Upper lobe of left lung (tissue), 6 donors: ENCODE measurements around the gene GALM. TPM values are rescaled to one million over a fixed set of nuclear protein-coding genes. Genes with fewer than 3 reads are reported as not detected.
A peak's percentile ranks its signal among the peaks of the same experiment; 100 is the strongest.
"Not testable (repeated sequence)": the region's sequence is repeated elsewhere in the genome, so short reads cannot be mapped to it uniquely, and the experiment has no call there.

Source experiments
- ATAC-seq, 2 donors: fragments of 200-7000 bp; cut with Tn5 transposase; one replicate each; pipeline ENCODE4 v1.9.1; 2022; ENCODE audit warnings: mild to moderate bottlenecking in 2 of 2, moderate library complexity in 2 of 2; ENCODE audit not compliant: low FRiP score in 2 of 2
- DNase-seq, 2 donors: peaks; one replicate each; pipeline ENCODE4 v3.0.0-alpha.2; 2019 to 2020
- H3K27ac ChIP-seq, 4 donors: fragments of 200-600 bp; sonication (generic); one replicate each; pipeline ENCODE4 v1.5.1; 2016 to 2019
- H3K27me3 ChIP-seq, 4 donors: fragments of 200-600 bp; sonication (generic); one replicate each; pipeline ENCODE4 v1.5.1; 2017 to 2019
- H3K36me3 ChIP-seq, 4 donors: fragments of 200-600 bp; sonication (generic); one replicate each; pipeline ENCODE4 v1.5.1; 2016 to 2019
- H3K4me1 ChIP-seq, 4 donors: fragments of 200-600 bp; sonication (generic); one replicate each; pipeline ENCODE4 v1.5.1; 2018 to 2019
- H3K4me3 ChIP-seq, 4 donors: fragments of 200-600 bp; sonication (generic); one replicate each; pipeline ENCODE4 v1.5.1; 2017 to 2019; ENCODE audit warnings: mild to moderate bottlenecking in 2 of 4, moderate library complexity in 1 of 4
- H3K9me3 ChIP-seq, 4 donors: fragments of 200-600 bp; sonication (generic); one replicate each; pipeline ENCODE4 v1.5.1; 2018 to 2019
- EP300 ChIP-seq, 4 donors: sonication (generic); formaldehyde crosslinking; IDR thresholded peaks; one replicate each; pipeline ENCODE4 v1.5.1; 2017; ENCODE audit warnings: antibody characterized with exemption in 4 of 4, control low read depth in 2 of 4
- POLR2A ChIP-seq, 4 donors: fragments of 450-650 bp; IDR thresholded peaks; one replicate each; pipeline ENCODE4 v1.5.1; 2016 to 2017; ENCODE audit warnings: antibody characterized with exemption in 4 of 4, mild to moderate bottlenecking in 2 of 4
- POLR2AphosphoS5 ChIP-seq, 2 donors: sonication (generic); formaldehyde crosslinking; IDR thresholded peaks; one replicate each; pipeline ENCODE4 v1.5.1; 2017; ENCODE audit warnings: antibody characterized with exemption in 2 of 2
- WGBS, 2 donors: methylation state at CpG; one replicate each; pipeline ENCODE4 v1.1.5; 2017 to 2018; 5-methylcytosine and 5-hydroxymethylcytosine counted together
- total RNA-seq, 6 donors: library from RNA; depleted of rRNA in 4 of 6; stranded (reverse); fragments of >200 nt in 4 of 6; gene quantifications; one replicate each; pipeline versions ENCODE4 v1.1.0 to v1.2.1, GENCODE V29; 2016 to 2021
- TF ChIP-seq, protein P1 (sequence below), 6 experiments: fragments of 450-650 bp in 4 of 6; fragments of 200-600 bp in 2 of 6; sonication (generic) in 2 of 6; IDR thresholded peaks; one replicate each; pipeline ENCODE4 v1.5.1; 2016 to 2019; ENCODE audit warnings: antibody characterized with exemption in 6 of 6
- donor health status: DM: no; HTN: no; CAD: no; lungs with moderate emphysema.
- donor health status: DM: no; HTN: yes; CAD: no; lungs with severe emphysema.

The GALM gene
- total RNA-seq, 6 donors from 2014 or later, result 13.4 to 33.1 (median 26.3) TPM

DNA sequence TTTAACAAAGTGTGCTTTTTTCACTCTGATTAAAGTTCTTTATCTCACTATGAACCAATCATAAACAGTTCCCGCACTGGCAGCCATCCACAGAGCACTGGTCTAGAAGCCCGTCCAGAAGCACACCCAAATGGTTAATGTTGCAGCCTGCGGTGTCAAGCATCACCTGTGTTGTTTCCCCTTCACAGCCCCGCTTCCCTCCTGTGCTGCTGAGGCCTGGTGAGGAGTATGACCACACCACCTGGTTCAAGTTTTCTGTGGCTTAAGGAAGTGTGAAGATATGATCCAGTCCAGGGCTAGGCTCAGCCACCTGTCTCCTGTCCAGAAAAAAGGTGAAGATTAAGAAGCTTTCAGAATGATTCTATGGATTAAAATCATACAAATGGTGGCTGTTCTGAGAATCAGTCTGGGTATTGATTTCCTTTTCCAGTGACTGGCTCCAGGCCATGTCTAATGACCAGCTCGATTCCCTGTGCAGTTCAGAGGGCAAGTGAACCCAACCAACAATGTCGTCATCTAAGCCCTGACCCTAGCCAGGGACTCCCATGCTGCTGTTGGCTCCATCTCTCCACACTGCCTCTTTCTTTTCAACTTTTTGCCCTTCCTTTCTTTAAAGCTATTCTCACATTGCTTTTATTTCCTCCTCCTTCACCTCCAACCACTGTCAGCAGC, 67.5 kb downstream of the GALM start:
- TF ChIP-seq, protein P1, sequence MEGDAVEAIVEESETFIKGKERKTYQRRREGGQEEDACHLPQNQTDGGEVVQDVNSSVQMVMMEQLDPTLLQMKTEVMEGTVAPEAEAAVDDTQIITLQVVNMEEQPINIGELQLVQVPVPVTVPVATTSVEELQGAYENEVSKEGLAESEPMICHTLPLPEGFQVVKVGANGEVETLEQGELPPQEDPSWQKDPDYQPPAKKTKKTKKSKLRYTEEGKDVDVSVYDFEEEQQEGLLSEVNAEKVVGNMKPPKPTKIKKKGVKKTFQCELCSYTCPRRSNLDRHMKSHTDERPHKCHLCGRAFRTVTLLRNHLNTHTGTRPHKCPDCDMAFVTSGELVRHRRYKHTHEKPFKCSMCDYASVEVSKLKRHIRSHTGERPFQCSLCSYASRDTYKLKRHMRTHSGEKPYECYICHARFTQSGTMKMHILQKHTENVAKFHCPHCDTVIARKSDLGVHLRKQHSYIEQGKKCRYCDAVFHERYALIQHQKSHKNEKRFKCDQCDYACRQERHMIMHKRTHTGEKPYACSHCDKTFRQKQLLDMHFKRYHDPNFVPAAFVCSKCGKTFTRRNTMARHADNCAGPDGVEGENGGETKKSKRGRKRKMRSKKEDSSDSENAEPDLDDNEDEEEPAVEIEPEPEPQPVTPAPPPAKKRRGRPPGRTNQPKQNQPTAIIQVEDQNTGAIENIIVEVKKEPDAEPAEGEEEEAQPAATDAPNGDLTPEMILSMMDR (IDR thresholded peaks at IDR 0.05), result no peak
- TF ChIP-seq EP300 (IDR thresholded peaks at IDR 0.05), result no peak
- WGBS, 2 donors, result 89 to 91% methylated on average over 6 of the region's 6 CpGs
- H3K27ac ChIP-seq, result no peak overlapping the region

DNA sequence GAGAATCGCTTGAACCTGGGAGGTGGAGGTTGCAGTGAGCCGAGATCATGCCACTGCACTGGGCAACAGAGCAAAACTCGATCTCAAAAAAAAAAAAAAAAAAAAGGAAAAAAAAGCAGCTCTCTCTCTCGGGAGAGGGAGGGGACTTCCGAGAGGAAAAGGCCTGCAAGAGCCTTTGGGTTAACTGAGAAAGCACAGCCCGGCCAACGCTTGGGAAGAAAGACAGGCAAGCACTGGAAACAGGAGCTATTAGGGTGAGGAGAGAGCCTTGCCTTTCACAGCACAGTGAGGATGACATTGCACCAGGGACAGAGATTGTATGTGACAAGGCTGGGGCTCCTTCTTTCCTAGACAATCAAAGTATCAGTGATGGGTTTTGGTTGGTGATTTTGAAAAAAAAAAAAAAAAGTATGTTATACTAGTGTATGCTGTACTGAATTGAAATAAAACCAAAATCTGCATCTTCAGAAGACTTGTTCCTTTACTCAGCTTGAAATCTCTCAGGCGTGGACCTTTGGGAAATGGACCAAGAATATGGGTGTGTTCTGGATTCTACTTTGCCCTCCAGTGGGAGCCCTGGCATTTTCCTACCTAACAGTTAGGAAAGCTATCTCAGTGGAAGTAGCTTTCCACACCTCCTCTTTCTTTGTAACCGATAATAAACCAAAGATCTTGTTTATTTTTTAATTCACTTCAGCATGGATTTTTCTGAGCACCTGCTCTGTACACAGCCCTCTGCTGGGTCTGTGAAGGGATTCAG, 68.6 kb downstream of the GALM start:
- H3K4me1 ChIP-seq, result peaks cover 2 to 22% (median 14%) of the 10 kb centered on the region in 4 donors
- TF ChIP-seq EP300 (IDR thresholded peaks at IDR 0.05) (no peak), POLR2AphosphoS5 (IDR thresholded peaks at IDR 0.05) (no peak), POLR2A (IDR thresholded peaks at IDR 0.05) (no peak)
- TF ChIP-seq, protein P1 (IDR thresholded peaks at IDR 0.05), result no peak
- WGBS, 2 donors, result 77 to 80% methylated on average over 9 of the region's 9 CpGs
- no peaks in the 10 kb centered on the region for H3K27me3 ChIP-seq
- no peak overlapping the region for H3K4me3 ChIP-seq
- H3K9me3 ChIP-seq, result no peaks in the 10 kb centered on the region
- H3K27ac ChIP-seq, result no peak overlapping the region
- H3K36me3 ChIP-seq, result peaks cover 0 to 55% (median 26%) of the 10 kb centered on the region in 4 donors
- ATAC-seq, result no peak
- DNase-seq, result no peak

More for the DNA sequence above, 67.5 kb downstream of the GALM start:
- no peak for ATAC-seq
- Histone ChIP-seq H3K36me3 (peaks cover 0 to 54% (median 28%) of the 10 kb centered on the region in 4 donors), H3K27me3 (no peaks in the 10 kb centered on the region), H3K4me1 (peaks cover 2 to 22% (median 14%) of the 10 kb centered on the region in 4 donors), H3K9me3 (no peaks in the 10 kb centered on the region), H3K4me3 (no peak overlapping the region)
- DNase-seq, result no peak

DNA sequence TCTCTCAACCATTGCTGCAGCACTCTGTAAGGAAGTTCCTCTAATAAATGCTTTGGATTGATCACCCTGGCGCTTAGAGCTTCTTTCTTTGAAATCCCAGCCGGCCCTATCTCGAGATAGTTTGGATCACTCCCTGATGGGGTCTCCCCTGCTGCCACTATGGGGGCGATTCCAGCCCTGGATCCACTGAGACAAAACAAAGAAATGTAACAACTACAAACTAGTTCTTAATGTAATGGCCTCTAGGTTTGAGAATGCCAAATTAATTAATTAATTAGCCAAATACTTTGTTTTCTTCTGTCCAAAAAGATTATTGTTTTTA, 70.0 kb downstream of the GALM start:
- no peak for TF ChIP-seq POLR2AphosphoS5 (IDR thresholded peaks at IDR 0.05)
- TF ChIP-seq, protein P1 (IDR thresholded peaks at IDR 0.05), result no peak
- no peak for TF ChIP-seq POLR2A (IDR thresholded peaks at IDR 0.05)
- TF ChIP-seq EP300 (IDR thresholded peaks at IDR 0.05), result no peak
- peak overlapping the region in 1 of 4 donors; percentile 72 for H3K27ac ChIP-seq
- WGBS, 2 donors, result 77 to 78% methylated on average over 4 of the region's 4 CpGs
- no peaks in the 10 kb centered on the region for H3K9me3 ChIP-seq
- H3K36me3 ChIP-seq, result peaks cover 0 to 46% (median 17%) of the 10 kb centered on the region in 4 donors
- DNase-seq, result no peak
- no peak overlapping the region for H3K4me3 ChIP-seq
- no peaks in the 10 kb centered on the region for H3K27me3 ChIP-seq
- ATAC-seq, result peak in 1 of 2 donors; percentile 27
- H3K4me1 ChIP-seq, result peaks cover 2 to 28% (median 17%) of the 10 kb centered on the region in 4 donors

DNA sequence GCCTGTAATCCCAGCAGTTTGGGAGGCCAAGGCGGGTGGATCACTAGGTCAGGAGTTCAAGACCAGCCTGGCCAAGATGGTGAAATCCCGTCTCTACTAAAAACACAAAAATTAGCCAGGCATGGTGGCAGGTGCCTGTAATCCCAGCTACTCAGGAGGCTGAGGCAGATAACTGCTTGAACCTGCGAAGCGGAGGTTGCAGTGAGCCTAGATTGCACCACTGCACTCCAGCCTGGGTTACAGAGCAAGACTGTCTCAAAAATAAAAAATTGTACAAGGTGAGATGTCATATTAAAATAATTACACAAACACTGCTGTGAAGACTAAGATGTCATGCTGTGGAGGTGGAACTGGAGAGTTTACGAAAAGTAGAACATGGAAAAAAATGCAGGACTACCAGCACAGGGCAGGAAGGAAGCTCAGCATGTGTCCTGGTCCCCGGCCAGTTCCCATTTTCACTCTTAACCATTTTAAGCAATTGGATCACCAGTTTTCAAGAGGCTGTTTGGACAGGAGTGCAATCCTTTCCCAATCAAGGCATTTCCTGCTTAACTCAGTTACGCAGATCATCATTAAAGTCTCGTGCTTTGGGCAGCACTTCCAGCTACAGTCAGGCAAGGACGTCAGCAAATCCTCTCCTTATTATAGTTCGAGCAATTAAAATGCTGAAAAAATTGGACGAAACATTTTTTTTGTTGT, 71.2 kb downstream of the GALM start:
- not testable (repeated sequence) for H3K4me3 ChIP-seq, H3K27me3 ChIP-seq, H3K9me3 ChIP-seq
- TF ChIP-seq POLR2AphosphoS5 (IDR thresholded peaks at IDR 0.05) (peak; percentile 50 to 59), EP300 (IDR thresholded peaks at IDR 0.05) (peak in 2 of 4 donors; percentile 75 to 94), POLR2A (IDR thresholded peaks at IDR 0.05) (peak in 1 of 4 donors; percentile 25)
- peak overlapping the region; percentile 28 to 72 (median 50) for H3K27ac ChIP-seq
- peak in 1 of 2 donors; percentile 78 for DNase-seq
- peak; percentile 63 to 80 for ATAC-seq
- peaks cover 0 to 46% (median 10%) of the 10 kb centered on the region in 4 donors for H3K36me3 ChIP-seq
- peaks cover 2 to 34% (median 19%) of the 10 kb centered on the region in 4 donors for H3K4me1 ChIP-seq
- 42 to 45% methylated on average over 11 of the region's 11 CpGs for WGBS, 2 donors

DNA sequence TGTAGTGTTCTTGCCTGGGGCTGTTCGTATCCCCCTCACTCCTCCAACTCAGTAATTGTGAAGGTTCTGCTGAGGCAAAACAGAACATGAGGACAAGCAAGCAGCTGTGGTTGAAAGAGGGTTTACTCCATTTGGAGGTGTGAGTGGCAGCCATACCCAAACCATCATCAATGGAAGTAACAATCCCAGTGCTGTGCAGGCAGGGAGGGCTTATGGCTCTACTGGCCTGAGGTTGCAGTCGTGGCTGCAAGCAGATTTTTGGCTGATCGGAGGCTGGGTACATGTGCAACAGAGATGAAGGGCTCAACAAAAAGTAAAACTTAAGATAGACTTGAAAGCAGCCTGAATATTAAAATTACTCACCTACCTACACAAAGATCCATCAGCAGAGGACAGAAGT, 72.0 kb downstream of the GALM start:
- TF ChIP-seq, protein P1 (IDR thresholded peaks at IDR 0.05), result no peak
- no peak for TF ChIP-seq POLR2A (IDR thresholded peaks at IDR 0.05)
- Histone ChIP-seq H3K4me1 (peaks cover 2 to 34% (median 19%) of the 10 kb centered on the region in 4 donors), H3K27ac (peak overlapping the region; percentile 28 to 72 (median 50))

More for the DNA sequence above, 72.0 kb downstream of the GALM start:
- 86 to 95% methylated on average over 3 of the region's 3 CpGs for WGBS, 2 donors
- Histone ChIP-seq H3K9me3 (no peaks in the 10 kb centered on the region), H3K36me3 (peaks cover 0 to 47% (median 7%) of the 10 kb centered on the region in 4 donors), H3K27me3 (no peaks in the 10 kb centered on the region), H3K4me3 (no peak overlapping the region)
- no peak for DNase-seq
- ATAC-seq, result peak in 1 of 2 donors; percentile 5
